Endothelial cell of umbilical vein (primary cell): ENCODE measurements around the gene LYRM2. TPM values are rescaled to one million over a fixed set of nuclear protein-coding genes. Genes with fewer than 3 reads are reported as not detected.

Source experiments
- BruUV-seq: library from RNA; stranded (reverse); fragments of 400-500 nt; replicated peaks from 2 replicates; lab custom pipeline; 2021; lab: Mats Ljungman, UMichigan
- CTCF ChIA-PET: fragments of 300-600, 350-600 bp; sonication (Branson Sonifier 250); formaldehyde crosslinking; loops from one replicate; lab custom pipeline; 2021; ENCODE audit warnings: antibody characterized with exemption, inconsistent platforms; lab: Charles Lee
- POLR2A ChIA-PET: fragments of 300-600, 350-600 bp; sonication (Branson Sonifier 250); formaldehyde crosslinking; loops from one replicate; lab custom pipeline; 2021; ENCODE audit warnings: antibody characterized with exemption, inconsistent platforms; lab: Charles Lee
- DNase-seq: peaks from one replicate; pipeline ENCODE4 v3.0.0-alpha.2; 2011; ENCODE audit warnings: low read depth, low spot score
- FAIRE-seq: peaks from 2 replicates; lab custom pipeline; 2011; peaks lifted over from hg19 to GRCh38; lab: Jason Lieb, UNC
- H2AFZ ChIP-seq: 2 replicates; pipeline ENCODE4 v1.6.0; 2012; ENCODE audit warnings: low read depth, low read length, control low read depth, inconsistent platforms
- H3K27ac ChIP-seq: 2 replicates; pipeline ENCODE4 v1.5.1; 2011; ENCODE audit warnings: low read depth, mild to moderate bottlenecking, control low read depth, low read length, moderate library complexity; ENCODE audit not compliant: insufficient read depth
- H3K27me3 ChIP-seq, 2 experiments: 2 replicates each; pipeline versions ENCODE4 v1.6.0 to v1.6.1; 2011; ENCODE audit warnings: low read length in 2 of 2, mixed read lengths in 1 of 2; ENCODE audit not compliant: control insufficient read depth in 2 of 2, insufficient read depth in 2 of 2
- H3K36me3 ChIP-seq, 2 experiments: 2 replicates in 1 of 2; 3 replicates in 1 of 2; pipeline ENCODE4 v1.5.1; 2011; ENCODE audit warnings: low read length in 2 of 2, mild to moderate bottlenecking in 1 of 2, moderate library complexity in 1 of 2; ENCODE audit not compliant: control insufficient read depth in 2 of 2, insufficient read depth in 2 of 2; ENCODE audit errors: extremely low read depth in 1 of 2
- H3K4me1 ChIP-seq: 3 replicates; pipeline ENCODE4 v1.5.1; 2011; ENCODE audit warnings: mild to moderate bottlenecking, low read length; ENCODE audit not compliant: control insufficient read depth, insufficient read depth; ENCODE audit errors: extremely low read depth
- H3K4me2 ChIP-seq: 2 replicates; pipeline ENCODE4 v1.6.1; 2011; ENCODE audit warnings: low read length, control low read depth, mixed read lengths; ENCODE audit not compliant: insufficient read depth
- H3K4me3 ChIP-seq, 3 experiments: fragments of 200-600 bp in 1 of 3; sonication (generic), shearing (Covaris generic) in 1 of 3; replicated peaks in 1 of 3; 2 replicates each; pipeline ENCODE4 v1.5.1; 2011 to 2016; ENCODE audit warnings: control low read depth in 3 of 3, low read length in 3 of 3, mild to moderate bottlenecking in 2 of 3, inconsistent platforms in 1 of 3, low read depth in 1 of 3, moderate library complexity in 1 of 3; ENCODE audit not compliant: insufficient read depth in 1 of 3
- H3K79me2 ChIP-seq: 2 replicates; pipeline ENCODE4 v1.6.0; 2012; ENCODE audit warnings: low read length, inconsistent platforms; ENCODE audit not compliant: control insufficient read depth, insufficient read depth
- H3K9ac ChIP-seq: replicated peaks from 2 replicates; pipeline ENCODE3; 2011; ENCODE audit warnings: low read length, control low read depth; ENCODE audit not compliant: insufficient read depth; ENCODE audit errors: extremely low read depth
- H3K9me1 ChIP-seq: replicated peaks from 3 replicates; pipeline ENCODE4 v1.6.0; 2011; ENCODE audit warnings: mild to moderate bottlenecking, low read length; ENCODE audit not compliant: control insufficient read depth, insufficient read depth; ENCODE audit errors: extremely low read depth
- H3K9me3 ChIP-seq: replicated peaks from 2 replicates; pipeline ENCODE4 v1.5.1; 2012; ENCODE audit warnings: low read length, inconsistent platforms; ENCODE audit not compliant: control insufficient read depth, insufficient read depth
- H4K20me1 ChIP-seq: replicated peaks from 2 replicates; pipeline ENCODE3; 2011; ENCODE audit warnings: mild to moderate bottlenecking, low read length; ENCODE audit not compliant: control insufficient read depth, insufficient read depth; ENCODE audit errors: extremely low read depth
- EZH2 ChIP-seq: IDR thresholded peaks from 2 replicates; pipeline ENCODE4 v1.6.1; 2012; ENCODE audit warnings: borderline replicate concordance, low read depth, mild to moderate bottlenecking, moderate library complexity, low read length, inconsistent platforms; ENCODE audit not compliant: severe bottlenecking
- FOS ChIP-seq: IDR thresholded peaks from 2 replicates; pipeline ENCODE4 v1.6.1; 2011; ENCODE audit warnings: mild to moderate bottlenecking, low read length, moderate library complexity, borderline replicate concordance; ENCODE audit not compliant: insufficient read depth
- GATA2 ChIP-seq: IDR thresholded peaks from 2 replicates; pipeline ENCODE4 v1.7.0; 2011; ENCODE audit warnings: low read depth, mild to moderate bottlenecking, moderate library complexity, mixed read lengths, low read length; ENCODE audit not compliant: insufficient read length, insufficient read depth
- JUN ChIP-seq: IDR thresholded peaks from 2 replicates; pipeline ENCODE4 v1.6.1; 2011; ENCODE audit warnings: borderline replicate concordance, low read depth; ENCODE audit not compliant: insufficient read length, insufficient read depth
- MYC ChIP-seq: IDR thresholded peaks from one replicate; pipeline ENCODE4 v1.6.1; 2011; ENCODE audit warnings: mild to moderate bottlenecking, low read depth, low read length
- POLR2A ChIP-seq: IDR thresholded peaks from 2 replicates; pipeline ENCODE4 v1.6.1; 2012; ENCODE audit warnings: low read depth, mild to moderate bottlenecking, control low read depth, low read length
- POLR2AphosphoS5 ChIP-seq: IDR thresholded peaks from 2 replicates; pipeline ENCODE4 v1.6.1; 2012; ENCODE audit warnings: low read depth, mild to moderate bottlenecking, control low read depth, low read length, moderate library complexity; ENCODE audit not compliant: insufficient read depth
- dilution Hi-C: fragments of 300-500 bp; cut with MboI; formaldehyde crosslinking; loops from one replicate; pipeline ENCODE4 v1.15.0; 2019; ENCODE audit warnings: low sequenced_read_pairs; ENCODE audit not compliant: extremely low pct_ligation_motif_present
- intact Hi-C: fragments of 100-400 bp; cut with micrococcal nuclease; formaldehyde crosslinking; loops from one replicate; pipeline ENCODE4 v1.10.0; 2022
- polyA plus RNA-seq, 4 experiments: library from polyadenylated mRNA; depleted of rRNA in 3 of 4; stranded (reverse) in 3 of 4; unstranded in 1 of 4; fragments of >200 nt; gene quantifications; 2 replicates each; pipeline versions ENCODE4 v1.2.1 to v1.2.3, GENCODE V29; 2011 to 2012; ENCODE audit warnings: missing spikeins in 1 of 4
- total RNA-seq: library from RNA; stranded (reverse); gene quantifications from 2 replicates; pipeline ENCODE4 v1.2.3, GENCODE V29; 2021
- TF ChIP-seq, protein P1 (sequence below): IDR thresholded peaks from 2 replicates; pipeline ENCODE4 v1.6.1; 2011; ENCODE audit not compliant: insufficient read depth, insufficient read length
- TF ChIP-seq, protein P2 (sequence below), 2 donors: IDR thresholded peaks; 1 replicate in 1 of 2; 2 replicates in 1 of 2; pipeline ENCODE4 v1.5.1; 2011; ENCODE audit warnings: low read length in 2 of 2, mild to moderate bottlenecking in 2 of 2, moderate library complexity in 2 of 2, control low read depth in 1 of 2, inconsistent platforms in 1 of 2, low read depth in 1 of 2; ENCODE audit not compliant: insufficient read depth in 1 of 2; ENCODE audit errors: extremely low read depth in 1 of 2

LYRM2 gene
- total and polyA plus RNA-seq, 2 donors (not counting 3 experiments of a cell fraction or from before 2014, with no cell fraction given), result 11.8 to 41.9 TPM

DNA sequence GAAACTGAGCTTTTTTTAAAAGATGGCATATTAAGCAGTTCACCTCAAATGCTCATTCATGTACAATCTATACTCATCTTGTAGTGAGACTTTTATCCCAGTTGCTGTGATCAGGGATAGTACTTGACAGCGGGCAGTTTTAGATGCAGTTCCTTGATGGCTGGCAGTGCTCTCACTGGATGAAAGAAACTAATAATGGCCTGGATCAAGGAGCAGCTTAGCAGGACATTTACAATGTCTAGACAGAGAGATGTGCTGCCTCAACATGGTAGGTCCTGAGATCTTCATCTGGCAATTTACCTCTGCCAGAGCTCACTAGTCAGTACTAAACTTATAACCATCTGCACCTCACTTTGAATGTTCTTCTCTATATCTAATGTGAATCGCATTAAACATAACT, 46.8 kb upstream of the LYRM2 start:
- Histone ChIP-seq H3K4me1 (no peaks in the 10 kb centered on the region), H4K20me1 (no peaks in the 10 kb centered on the region), H3K9ac (no peak overlapping the region), H3K27me3 (no peaks in the 10 kb centered on the region), H2AFZ (no peak overlapping the region), H3K4me3 (no peak overlapping the region), H3K79me2 (no peaks in the 10 kb centered on the region), H3K9me3 (no peaks in the 10 kb centered on the region), H3K9me1 (no peaks in the 10 kb centered on the region), H3K4me2 (no peak overlapping the region), H3K27ac (no peak overlapping the region), H3K36me3 (peaks cover 19 to 23% of the 10 kb centered on the region in 2 experiments)
- no peak for DNase-seq
- no TSS peak for BruUV-seq
- dilution Hi-C loops (no loop called here), intact Hi-C loops (no loop called here)
- ChIA-PET CTCF (interaction anchor here (1.3 kb wide), 1 partner anchor 253 kb away, joined by 3 read pairs; no protein-coding TSS in a partner anchor), POLR2A (no interaction called here)
- FAIRE-seq, result no peak
- TF ChIP-seq, protein P1, sequence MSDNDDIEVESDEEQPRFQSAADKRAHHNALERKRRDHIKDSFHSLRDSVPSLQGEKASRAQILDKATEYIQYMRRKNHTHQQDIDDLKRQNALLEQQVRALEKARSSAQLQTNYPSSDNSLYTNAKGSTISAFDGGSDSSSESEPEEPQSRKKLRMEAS, result no peak
- TF ChIP-seq EZH2, result no peak
- TF ChIP-seq FOS, result no peak
- no peak for TF ChIP-seq MYC
- no peak for TF ChIP-seq POLR2AphosphoS5
- TF ChIP-seq POLR2A, result no peak
- no peak for TF ChIP-seq GATA2
- no peak for TF ChIP-seq JUN

DNA sequence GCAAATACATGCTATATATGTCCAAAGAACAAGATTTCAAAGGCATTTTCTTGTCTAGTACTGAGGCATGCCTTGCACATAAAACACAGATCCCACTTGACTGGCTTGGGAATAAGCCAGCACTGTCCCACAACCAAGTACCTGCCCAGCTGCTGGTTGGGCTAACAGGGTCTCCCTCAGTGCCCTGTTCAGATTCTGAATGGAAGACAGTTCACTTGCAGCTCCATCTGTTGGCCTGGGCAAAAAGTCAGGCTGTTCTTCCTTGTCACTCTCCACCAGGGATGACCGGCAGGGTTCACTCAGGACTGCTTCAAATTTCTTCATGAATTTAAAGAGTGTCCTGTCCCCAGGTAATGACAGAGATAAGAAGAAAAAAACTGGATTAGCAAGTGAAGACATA, 44.4 kb upstream of the LYRM2 start:
- no peak for FAIRE-seq
- no peaks in the 10 kb centered on the region for H3K27me3 ChIP-seq
- H3K9me1 ChIP-seq, result no peaks in the 10 kb centered on the region
- no peak overlapping the region for H3K4me3 ChIP-seq
- H4K20me1 ChIP-seq, result no peaks in the 10 kb centered on the region
- H2AFZ ChIP-seq, result no peak overlapping the region
- dilution Hi-C loops (no loop called here), intact Hi-C loops (no loop called here)
- no peaks in the 10 kb centered on the region for H3K79me2 ChIP-seq
- TF ChIP-seq, protein P2, sequence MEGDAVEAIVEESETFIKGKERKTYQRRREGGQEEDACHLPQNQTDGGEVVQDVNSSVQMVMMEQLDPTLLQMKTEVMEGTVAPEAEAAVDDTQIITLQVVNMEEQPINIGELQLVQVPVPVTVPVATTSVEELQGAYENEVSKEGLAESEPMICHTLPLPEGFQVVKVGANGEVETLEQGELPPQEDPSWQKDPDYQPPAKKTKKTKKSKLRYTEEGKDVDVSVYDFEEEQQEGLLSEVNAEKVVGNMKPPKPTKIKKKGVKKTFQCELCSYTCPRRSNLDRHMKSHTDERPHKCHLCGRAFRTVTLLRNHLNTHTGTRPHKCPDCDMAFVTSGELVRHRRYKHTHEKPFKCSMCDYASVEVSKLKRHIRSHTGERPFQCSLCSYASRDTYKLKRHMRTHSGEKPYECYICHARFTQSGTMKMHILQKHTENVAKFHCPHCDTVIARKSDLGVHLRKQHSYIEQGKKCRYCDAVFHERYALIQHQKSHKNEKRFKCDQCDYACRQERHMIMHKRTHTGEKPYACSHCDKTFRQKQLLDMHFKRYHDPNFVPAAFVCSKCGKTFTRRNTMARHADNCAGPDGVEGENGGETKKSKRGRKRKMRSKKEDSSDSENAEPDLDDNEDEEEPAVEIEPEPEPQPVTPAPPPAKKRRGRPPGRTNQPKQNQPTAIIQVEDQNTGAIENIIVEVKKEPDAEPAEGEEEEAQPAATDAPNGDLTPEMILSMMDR (IDR thresholded peaks at IDR 0.05; ENCODE audit: extremely low read depth in 1 of 2, insufficient read depth in 1 of 2, low read depth in 1 of 2, low read length in 2 of 2), result no peak
- TF ChIP-seq GATA2 (no peak), POLR2AphosphoS5 (no peak), JUN (no peak), FOS (no peak), EZH2 (no peak), POLR2A (no peak), MYC (no peak)
- TF ChIP-seq, protein P1, result no peak
- H3K9me3 ChIP-seq, result no peaks in the 10 kb centered on the region
- CTCF ChIA-PET, result no interaction called here
- H3K36me3 ChIP-seq, result peaks cover 24 to 25% of the 10 kb centered on the region in 2 experiments
- POLR2A ChIA-PET, result no interaction called here
- H3K9ac ChIP-seq, result no peak overlapping the region
- BruUV-seq, result no TSS peak
- no peaks in the 10 kb centered on the region for H3K4me1 ChIP-seq
- H3K4me2 ChIP-seq, result no peak overlapping the region
- DNase-seq, result no peak
- no peak overlapping the region for H3K27ac ChIP-seq
